HEK293 (cell line): ENCODE measurements around the gene ARHGEF26.
A peak's percentile ranks its signal among the peaks of the same experiment; 100 is the strongest.

Source experiments
- CTCF ChIA-PET: fragments of 350-600 bp; formaldehyde crosslinking; extraction: SDS; loops from one replicate; lab custom pipeline; 2021; ENCODE audit warnings: antibody characterized with exemption; lab: Yijun Ruan, JAX
- POLR2A ChIA-PET: fragments of 300-600 bp; formaldehyde crosslinking; extraction: SDS; loops from one replicate; lab custom pipeline; 2020; ENCODE audit warnings: antibody characterized with exemption, inconsistent platforms; lab: Yijun Ruan, JAX
- H3K27ac ChIP-seq: fragments of 200-500 bp; sonication (Bioruptor generic); 2 replicates; pipeline ENCODE4 v1.5.1; 2014; ENCODE audit warnings: low read depth, low read length, control low read depth, inconsistent platforms; ENCODE audit errors: extremely low read depth
- H3K36me3 ChIP-seq, 2 experiments: fragments of 200-500 bp in 1 of 2; sonication (Bioruptor generic) in 1 of 2; 1 replicate in 1 of 2; 2 replicates in 1 of 2; pipeline ENCODE4 v1.5.1; 2014 to 2017; ENCODE audit warnings: inconsistent platforms in 2 of 2, low read length in 2 of 2; ENCODE audit not compliant: control insufficient read depth in 2 of 2, insufficient read depth in 1 of 2
- H3K4me1 ChIP-seq: fragments of 200-500 bp; sonication (Bioruptor generic); 2 replicates; pipeline ENCODE4 v1.5.1; 2014; ENCODE audit warnings: mild to moderate bottlenecking, low read length, inconsistent platforms; ENCODE audit not compliant: control insufficient read depth, insufficient read depth
- H3K4me3 ChIP-seq: 2 replicates; pipeline ENCODE4 v1.5.1; 2011; ENCODE audit warnings: low read depth, mild to moderate bottlenecking, control low read depth, low read length, moderate library complexity
- H3K9me3 ChIP-seq: fragments of 200-500 bp; sonication (Bioruptor generic); 2 replicates; pipeline ENCODE4 v1.5.1; 2014; ENCODE audit warnings: low read depth, low read length, inconsistent platforms; ENCODE audit not compliant: control insufficient read depth, insufficient read depth
- BCL6B ChIP-seq: fragments of 450-650 bp; formaldehyde crosslinking; IDR thresholded peaks from 2 replicates; pipeline ENCODE4 v1.5.1; 2017; ENCODE audit warnings: missing biosample characterization, missing genetic modification characterization
- ELK4 ChIP-seq: IDR thresholded peaks from 2 replicates; pipeline ENCODE4 v1.6.1; 2011; ENCODE audit warnings: mild to moderate bottlenecking, low read depth, low read length, borderline replicate concordance
- GLIS2 ChIP-seq: fragments of 450-650 bp; formaldehyde crosslinking; IDR thresholded peaks from 2 replicates; pipeline ENCODE4 v1.5.1; 2016; ENCODE audit warnings: missing biosample characterization, missing genetic modification characterization
- HIC1 ChIP-seq: fragments of 450-650 bp; formaldehyde crosslinking; IDR thresholded peaks from 2 replicates; pipeline ENCODE4 v1.5.1; 2016; ENCODE audit warnings: missing biosample characterization, missing genetic modification characterization
- HOXA7 ChIP-seq: sonication (generic); formaldehyde crosslinking; IDR thresholded peaks from 2 replicates; pipeline ENCODE4 v1.8.1; 2022; ENCODE audit warnings: missing genetic modification reagents, borderline replicate concordance
- KLF16 ChIP-seq: fragments of 450-650 bp; formaldehyde crosslinking; IDR thresholded peaks from 2 replicates; pipeline ENCODE4 v1.5.1; 2017; ENCODE audit warnings: missing biosample characterization, missing genetic modification characterization
- KLF8 ChIP-seq: fragments of 450-650 bp; formaldehyde crosslinking; IDR thresholded peaks from 2 replicates; pipeline ENCODE4 v1.5.1; 2016; ENCODE audit warnings: missing biosample characterization, missing genetic modification characterization
- PATZ1 ChIP-seq: fragments of 450-650 bp; formaldehyde crosslinking; IDR thresholded peaks from 2 replicates; pipeline ENCODE4 v1.5.1; 2016; ENCODE audit warnings: missing biosample characterization, missing genetic modification characterization
- SP2 ChIP-seq: fragments of 450-650 bp; formaldehyde crosslinking; IDR thresholded peaks from 2 replicates; pipeline ENCODE4 v1.5.1; 2016; ENCODE audit warnings: missing biosample characterization, missing genetic modification characterization
- SP3 ChIP-seq: fragments of 450-650 bp; formaldehyde crosslinking; IDR thresholded peaks from 2 replicates; pipeline ENCODE4 v1.5.1; 2016; ENCODE audit warnings: missing biosample characterization, missing genetic modification characterization
- WT1 ChIP-seq: fragments of 450-650 bp; formaldehyde crosslinking; IDR thresholded peaks from 2 replicates; pipeline ENCODE4 v1.5.1; 2016; ENCODE audit warnings: missing biosample characterization, missing genetic modification characterization
- YY1 ChIP-seq: fragments of 450-650 bp; formaldehyde crosslinking; IDR thresholded peaks from 2 replicates; pipeline ENCODE4 v1.5.1; 2018; ENCODE audit warnings: missing biosample characterization, missing genetic modification characterization
- ZNF140 ChIP-seq: fragments of 450-650 bp; formaldehyde crosslinking; IDR thresholded peaks from 2 replicates; pipeline ENCODE4 v1.5.1; 2016; ENCODE audit warnings: missing biosample characterization, missing genetic modification characterization
- ZNF23 ChIP-seq: fragments of 450-650 bp; formaldehyde crosslinking; IDR thresholded peaks from 2 replicates; pipeline ENCODE4 v1.5.1; 2016; ENCODE audit warnings: missing biosample characterization, missing genetic modification characterization, borderline replicate concordance
- ZNF248 ChIP-seq: fragments of 450-650 bp; formaldehyde crosslinking; IDR thresholded peaks from 2 replicates; pipeline ENCODE4 v1.5.1; 2017; ENCODE audit warnings: missing biosample characterization, missing genetic modification characterization
- ZNF311 ChIP-seq: fragments of 450-650 bp; formaldehyde crosslinking; IDR thresholded peaks from 2 replicates; pipeline ENCODE4 v1.5.1; 2017; ENCODE audit warnings: missing biosample characterization, missing genetic modification characterization, borderline replicate concordance
- ZNF513 ChIP-seq: fragments of 450-650 bp; IDR thresholded peaks from 2 replicates; pipeline ENCODE4 v1.5.1; 2018; ENCODE audit warnings: missing biosample characterization, missing genetic modification characterization
- ZNF514 ChIP-seq: fragments of 450-650 bp; formaldehyde crosslinking; IDR thresholded peaks from 2 replicates; pipeline ENCODE4 v1.5.1; 2016; ENCODE audit warnings: missing biosample characterization, missing genetic modification characterization
- ZNF530 ChIP-seq: fragments of 450-650 bp; formaldehyde crosslinking; IDR thresholded peaks from 2 replicates; pipeline ENCODE4 v1.5.1; 2016; ENCODE audit warnings: low read depth, missing biosample characterization, missing genetic modification characterization
- ZNF792 ChIP-seq: fragments of 450-650 bp; formaldehyde crosslinking; IDR thresholded peaks from 2 replicates; pipeline ENCODE4 v1.5.1; 2016; ENCODE audit warnings: missing biosample characterization, missing genetic modification characterization

ARHGEF26 gene

DNA sequence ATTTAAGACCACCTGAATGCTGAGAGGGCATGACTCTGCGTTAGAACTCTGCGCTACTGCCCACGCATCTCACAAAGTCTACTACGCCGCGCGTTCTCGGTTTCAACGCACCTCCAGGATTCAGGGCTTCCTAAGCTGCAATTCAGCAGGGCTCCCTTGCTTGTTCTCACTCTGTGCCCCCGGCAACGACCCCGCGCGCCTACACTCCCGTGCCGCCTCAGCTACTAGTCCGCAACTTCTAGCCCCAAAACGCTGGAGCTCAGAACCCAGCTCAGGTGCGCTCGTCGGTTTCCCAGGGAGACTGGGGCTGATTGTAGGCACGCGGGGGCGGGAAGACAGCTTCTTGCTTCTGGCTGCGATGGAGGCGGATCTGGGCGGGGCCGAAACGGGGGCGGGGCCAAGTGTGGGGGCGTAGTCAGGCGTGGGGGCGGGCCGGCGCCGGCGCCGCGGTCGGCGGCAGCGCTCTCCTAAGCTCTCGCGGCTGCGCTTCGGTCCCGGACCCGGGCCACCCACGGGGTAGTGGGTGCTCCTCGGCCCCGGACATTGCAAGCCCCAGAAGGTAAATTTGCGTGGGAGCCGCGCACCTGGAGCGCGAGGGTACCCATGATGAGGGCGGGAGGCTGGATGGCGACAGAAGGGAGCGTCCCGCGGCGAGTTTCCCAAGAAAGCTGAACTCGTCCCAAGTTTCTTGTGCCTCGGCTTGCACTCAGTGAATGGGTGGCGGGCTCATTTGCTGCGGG, at the start of gene ARHGEF26 (continued):
- TF ChIP-seq GLIS2 (tag by site-specific recombination) (peak; percentile 49; the same call in 1 of the 2 replicates), KLF8 (tag by site-specific recombination) (peak; percentile 35; the same call in 1 of the 2 replicates), PATZ1 (peak; percentile 53; the same call in 1 of the 2 replicates), KLF16 (peak; percentile 39; the same call in 1 of the 2 replicates), ZNF514 (tag by site-specific recombination) (no peak)

DNA sequence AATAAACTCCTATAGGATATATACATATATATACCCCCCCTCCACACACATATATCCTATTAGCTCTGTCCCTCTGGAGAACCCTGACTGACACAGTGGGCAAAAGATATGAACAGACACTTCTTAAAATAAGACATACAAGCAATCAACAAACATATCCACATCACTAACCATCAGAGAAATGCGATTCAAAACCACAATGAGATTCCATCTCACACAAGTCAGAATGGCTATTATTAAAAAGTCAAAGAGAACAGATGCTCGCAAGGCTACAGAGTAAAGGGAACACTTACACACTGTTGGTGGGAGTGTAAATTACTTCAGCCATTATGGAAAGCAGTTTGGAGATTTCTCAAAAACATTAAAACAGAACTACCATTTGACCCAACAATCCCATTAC, 46.2 kb upstream of the ARHGEF26 start:
- ChIA-PET CTCF (interaction anchor here (0.6 kb wide), 1 partner anchor 354 kb away, joined by 3 read pairs; no protein-coding TSS in a partner anchor), POLR2A (no interaction called here)
- TF ChIP-seq ZNF311 (tag by site-specific recombination) (no peak), ELK4 (no peak), SP2 (no peak), HIC1 (tag by site-specific recombination) (no peak), SP3 (tag by site-specific recombination) (no peak), ZNF23 (no peak), ZNF530 (tag by site-specific recombination) (no peak), HOXA7 (CRISPR knock-in tag) (no peak), ZNF792 (no peak), WT1 (no peak), ZNF513 (tag by site-specific recombination) (no peak), ZNF140 (no peak), BCL6B (tag by site-specific recombination) (no peak), YY1 (tag by site-specific recombination) (no peak), ZNF248 (no peak)
- no peak overlapping the region for H3K27ac ChIP-seq
- H3K4me3 ChIP-seq = no peak overlapping the region
- H3K36me3 ChIP-seq = no peaks in the 10 kb centered on the region
- H3K4me1 ChIP-seq = no peaks in the 10 kb centered on the region
- no peaks in the 10 kb centered on the region for H3K9me3 ChIP-seq
